ENCODE data around the gene CCDC85C.
A peak's percentile ranks its signal among the peaks of the same experiment; 100 is the strongest.

The CCDC85C gene

GRCh38 chr14:99604766-99605298, 825 bp upstream of the CCDC85C start:
- DNase-seq: peak in 1 of 2 experiments; percentile 40

- peak; percentile 93 to 94 for DNase-seq
Measured at GRCh38 chr14:99604278-99604765, 315 bp upstream of the CCDC85C start.

- no peak for DNase-seq
Measured at GRCh38 chr14:99602788-99603415, 1.1 kb downstream of the CCDC85C start.

GRCh38 chr14:99602054-99602787, 1.8 kb downstream of the CCDC85C start:
- DNase-seq: no peak

- no peak for DNase-seq
Measured at GRCh38 chr14:99601361-99601831, 2.6 kb downstream of the CCDC85C start.

- DNase-seq: no peak
Measured at GRCh38 chr14:99600232-99600888, 3.6 kb downstream of the CCDC85C start.

GRCh38 chr14:99599393-99599792, 4.6 kb downstream of the CCDC85C start:
- no peak for DNase-seq

- DNase-seq: no peak
Measured at GRCh38 chr14:99598774-99599173, 5.2 kb downstream of the CCDC85C start.

- DNase-seq: no peak
Measured at GRCh38 chr14:99597911-99598600, 6.0 kb downstream of the CCDC85C start.

- no peak for DNase-seq
Measured at GRCh38 chr14:99596772-99597171, 7.2 kb downstream of the CCDC85C start.

- DNase-seq: no peak
Measured at GRCh38 chr14:99596071-99596627, 7.9 kb downstream of the CCDC85C start.

GRCh38 chr14:99595524-99595923, 8.5 kb downstream of the CCDC85C start:
- no peak for DNase-seq

- peak; percentile 12 to 17 for DNase-seq
Measured at GRCh38 chr14:99595034-99595433, 9.0 kb downstream of the CCDC85C start.

GRCh38 chr14:99593971-99594841, 9.8 kb downstream of the CCDC85C start:
- no peak for DNase-seq

GRCh38 chr14:99592933-99593753, 10.9 kb downstream of the CCDC85C start:
- DNase-seq: no peak

- no peak for DNase-seq
Measured at GRCh38 chr14:99592394-99592793, 11.6 kb downstream of the CCDC85C start.

GRCh38 chr14:99590746-99591555, 13.1 kb downstream of the CCDC85C start:
- no peak for DNase-seq

GRCh38 chr14:99589651-99590530, 14.1 kb downstream of the CCDC85C start:
- DNase-seq: no peak

GRCh38 chr14:99589031-99589441, 15.0 kb downstream of the CCDC85C start:
- DNase-seq: no peak
